HepG2 (cell line): ENCODE measurements around the gene BRCA1. TPM values are rescaled to one million over a fixed set of nuclear protein-coding genes. Genes with fewer than 3 reads are reported as not detected.
A peak's percentile ranks its signal among the peaks of the same experiment; 100 is the strongest.

ENCODE experiments used
- CBFB ChIP-seq: sonication (generic); formaldehyde crosslinking; IDR thresholded peaks from 2 replicates; pipeline ENCODE4 v1.4.0; 2020; ENCODE audit warnings: missing genetic modification reagents
- CBX5 ChIP-seq: sonication (generic); formaldehyde crosslinking; IDR thresholded peaks from 2 replicates; pipeline ENCODE4 v1.4.0; 2020; ENCODE audit warnings: missing genetic modification reagents, borderline replicate concordance
- EEA1 ChIP-seq: sonication (generic); formaldehyde crosslinking; IDR thresholded peaks from 2 replicates; pipeline ENCODE4 v1.5.1; 2020; ENCODE audit warnings: mild to moderate bottlenecking, missing genetic modification reagents, borderline replicate concordance
- GMEB2 ChIP-seq: IDR thresholded peaks from 2 replicates; pipeline ENCODE4 v1.6.1; 2016; ENCODE audit warnings: missing biosample characterization, missing genetic modification reagents, low read depth
- GPN1 ChIP-seq: sonication (generic); formaldehyde crosslinking; IDR thresholded peaks from 2 replicates; pipeline ENCODE4 v1.5.1; 2020; ENCODE audit warnings: missing genetic modification reagents, borderline replicate concordance
- HDAC1 ChIP-seq: sonication (generic); formaldehyde crosslinking; IDR thresholded peaks from 2 replicates; pipeline ENCODE4 v1.5.1; 2020; ENCODE audit warnings: mild to moderate bottlenecking, missing genetic modification reagents
- IRF2 ChIP-seq: IDR thresholded peaks from 2 replicates; pipeline ENCODE4 v1.6.1; 2018; ENCODE audit warnings: missing genetic modification reagents, missing compliant biosample characterization
- KMT2B ChIP-seq: IDR thresholded peaks from 2 replicates; pipeline ENCODE4 v1.6.1; 2016; ENCODE audit warnings: missing genetic modification reagents, missing compliant biosample characterization
- PAX8 ChIP-seq: sonication (generic); formaldehyde crosslinking; IDR thresholded peaks from 2 replicates; pipeline ENCODE4 v1.8.0; 2022; ENCODE audit warnings: mild to moderate bottlenecking, missing genetic modification reagents, borderline replicate concordance
- PCBP1 ChIP-seq: fragments of 200-400 bp; formaldehyde crosslinking; IDR thresholded peaks from 2 replicates; pipeline ENCODE4 v1.6.1; 2017; ENCODE audit warnings: mild to moderate bottlenecking, low read depth, low read length, borderline replicate concordance
- RELA ChIP-seq: sonication (generic); formaldehyde crosslinking; IDR thresholded peaks from 2 replicates; pipeline ENCODE4 v1.4.0; 2020; ENCODE audit warnings: missing genetic modification reagents
- SIX1 ChIP-seq: sonication (generic); formaldehyde crosslinking; IDR thresholded peaks from 2 replicates; pipeline ENCODE4 v1.4.0; 2020; ENCODE audit warnings: missing genetic modification reagents, borderline replicate concordance
- TP53 ChIP-seq: sonication (generic); formaldehyde crosslinking; conservative IDR thresholded peaks from 2 replicates; pipeline ENCODE4 v1.4.0; 2020; ENCODE audit warnings: missing genetic modification reagents
- ZBTB7A ChIP-seq: sonication (generic); formaldehyde crosslinking; IDR thresholded peaks from 2 replicates; pipeline ENCODE4 v1.8.0; 2022; ENCODE audit warnings: mild to moderate bottlenecking, missing genetic modification reagents
- ZNF710 ChIP-seq: sonication (generic); formaldehyde crosslinking; IDR thresholded peaks from 2 replicates; pipeline ENCODE4 v1.5.0; 2020; ENCODE audit warnings: mild to moderate bottlenecking, missing genetic modification reagents, borderline replicate concordance
- polyA plus RNA-seq, 8 experiments: library from polyadenylated mRNA; depleted of rRNA in 3 of 8; stranded (reverse) in 7 of 8; unstranded in 1 of 8; fragments of >200 nt; fragmentation: Illumina TruSeq in 4 of 8; extraction: Trizol in 4 of 8; gene quantifications; 2 replicates each; pipeline versions ENCODE4 v1.2.1 to v1.2.3, GENCODE V29; 2011 to 2016; ENCODE audit warnings: low read depth in 4 of 8, missing spikeins in 1 of 8, mixed read lengths in 1 of 8; ENCODE audit not compliant: insufficient read depth in 1 of 8
- total RNA-seq, 5 experiments: library from RNA; depleted of rRNA; stranded (reverse); fragments of >200 nt; fragmentation: Illumina TruSeq; extraction: Trizol; gene quantifications; 2 replicates each; pipeline ENCODE4 v1.2.3, GENCODE V29; 2016; ENCODE audit warnings: low read depth in 1 of 5
- TF ChIP-seq, protein P1 (sequence below): sonication (generic); formaldehyde crosslinking; IDR thresholded peaks from 2 replicates; pipeline ENCODE4 v1.5.0; 2020; ENCODE audit warnings: missing genetic modification reagents, mild to moderate bottlenecking, borderline replicate concordance
- TF ChIP-seq, protein P2 (sequence below): sonication (generic); formaldehyde crosslinking; IDR thresholded peaks from 2 replicates; pipeline ENCODE4 v1.4.0; 2020; ENCODE audit warnings: missing genetic modification reagents
- TF ChIP-seq, protein P3 (sequence below): IDR thresholded peaks from 2 replicates; pipeline ENCODE4 v1.6.1; 2016; ENCODE audit warnings: missing compliant biosample characterization, missing genetic modification reagents, borderline replicate concordance

BRCA1 gene
- total and polyA plus RNA-seq, 2 of the 13 experiments (the other 11 are each of a cell fraction or from before 2014, with no cell fraction given) = 13.3 to 37.5 TPM

DNA sequence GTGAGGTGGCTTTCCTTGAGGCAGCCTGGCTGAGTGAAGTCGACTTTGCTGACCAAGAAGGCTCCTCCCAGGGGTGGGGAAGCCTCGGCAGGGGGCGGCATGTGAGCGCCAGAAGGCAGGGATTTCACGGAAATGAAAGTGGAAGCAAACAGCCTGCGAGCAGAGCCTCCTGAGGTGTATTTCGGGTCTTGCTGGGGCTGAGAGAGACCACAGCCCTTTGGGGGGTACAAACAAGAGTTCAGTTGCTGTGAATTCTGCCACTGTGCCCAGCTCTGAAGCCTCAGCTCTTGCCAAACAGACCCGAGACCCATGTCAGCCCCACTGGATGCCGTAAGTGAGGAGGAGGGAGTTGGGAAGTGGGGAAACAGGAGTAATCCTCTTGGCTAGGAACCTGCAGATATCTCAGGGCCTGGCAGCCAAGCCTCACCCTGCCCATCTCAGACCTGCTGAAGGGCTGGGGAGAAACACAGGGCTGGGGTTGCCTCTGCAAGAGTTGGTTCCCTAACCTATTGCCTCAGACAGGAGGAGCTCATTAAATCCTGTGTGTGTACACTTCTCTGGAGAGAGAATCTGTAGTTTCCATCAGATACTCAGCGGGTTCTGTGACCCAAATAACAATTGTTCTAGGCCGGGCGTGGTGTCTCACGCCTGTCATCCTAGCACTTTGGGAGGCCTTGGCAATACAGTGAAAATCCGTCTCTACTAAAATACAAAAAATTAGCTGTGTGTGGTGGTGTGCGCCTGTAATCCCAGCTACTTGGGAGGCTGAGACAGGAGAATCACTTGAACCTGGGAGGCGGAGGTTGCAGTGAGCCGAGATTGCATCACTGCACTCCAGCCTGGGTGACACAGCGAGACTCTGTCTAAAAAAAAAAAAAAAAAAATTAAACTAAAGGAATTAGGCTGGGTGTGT is 118.3 kb downstream of the BRCA1 start, which contains the start of gene IFI35 (continued):
- TF ChIP-seq CBX5 (peak; percentile 68; the same call in 1 of the 2 replicates), SIX1 (CRISPR knock-in tag) (0 out of 2 replicates have a peak, but pooled peaks have one; percentile 13), CBFB (CRISPR knock-in tag) (no peak), TP53 (no peak), GPN1 (CRISPR knock-in tag) (no peak), ZBTB7A (no peak), PCBP1 (0 out of 2 replicates have a peak, but pooled peaks have one; percentile 43), HDAC1 (peak; percentile 75; the same call in 1 of the 2 replicates), GMEB2 (CRISPR knock-in tag) (no peak), RELA (CRISPR knock-in tag) (no peak; the same call in 1 of the 2 replicates), IRF2 (peak; percentile 100), PAX8 (CRISPR knock-in tag) (peak; percentile 77; the same call in 1 of the 2 replicates), KMT2B (CRISPR knock-in tag) (peak; percentile 92), EEA1 (CRISPR knock-in tag) (0 out of 2 replicates have a peak, but pooled peaks have one; percentile 77), ZNF710 (CRISPR knock-in tag) (no peak)
- TF ChIP-seq, protein P1, sequence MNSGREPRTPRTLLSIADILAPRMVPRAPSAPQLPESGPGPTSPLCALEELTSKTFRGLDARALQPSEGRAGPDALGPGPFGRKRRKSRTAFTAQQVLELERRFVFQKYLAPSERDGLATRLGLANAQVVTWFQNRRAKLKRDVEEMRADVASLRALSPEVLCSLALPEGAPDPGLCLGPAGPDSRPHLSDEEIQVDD = no peak
- TF ChIP-seq, protein P2, sequence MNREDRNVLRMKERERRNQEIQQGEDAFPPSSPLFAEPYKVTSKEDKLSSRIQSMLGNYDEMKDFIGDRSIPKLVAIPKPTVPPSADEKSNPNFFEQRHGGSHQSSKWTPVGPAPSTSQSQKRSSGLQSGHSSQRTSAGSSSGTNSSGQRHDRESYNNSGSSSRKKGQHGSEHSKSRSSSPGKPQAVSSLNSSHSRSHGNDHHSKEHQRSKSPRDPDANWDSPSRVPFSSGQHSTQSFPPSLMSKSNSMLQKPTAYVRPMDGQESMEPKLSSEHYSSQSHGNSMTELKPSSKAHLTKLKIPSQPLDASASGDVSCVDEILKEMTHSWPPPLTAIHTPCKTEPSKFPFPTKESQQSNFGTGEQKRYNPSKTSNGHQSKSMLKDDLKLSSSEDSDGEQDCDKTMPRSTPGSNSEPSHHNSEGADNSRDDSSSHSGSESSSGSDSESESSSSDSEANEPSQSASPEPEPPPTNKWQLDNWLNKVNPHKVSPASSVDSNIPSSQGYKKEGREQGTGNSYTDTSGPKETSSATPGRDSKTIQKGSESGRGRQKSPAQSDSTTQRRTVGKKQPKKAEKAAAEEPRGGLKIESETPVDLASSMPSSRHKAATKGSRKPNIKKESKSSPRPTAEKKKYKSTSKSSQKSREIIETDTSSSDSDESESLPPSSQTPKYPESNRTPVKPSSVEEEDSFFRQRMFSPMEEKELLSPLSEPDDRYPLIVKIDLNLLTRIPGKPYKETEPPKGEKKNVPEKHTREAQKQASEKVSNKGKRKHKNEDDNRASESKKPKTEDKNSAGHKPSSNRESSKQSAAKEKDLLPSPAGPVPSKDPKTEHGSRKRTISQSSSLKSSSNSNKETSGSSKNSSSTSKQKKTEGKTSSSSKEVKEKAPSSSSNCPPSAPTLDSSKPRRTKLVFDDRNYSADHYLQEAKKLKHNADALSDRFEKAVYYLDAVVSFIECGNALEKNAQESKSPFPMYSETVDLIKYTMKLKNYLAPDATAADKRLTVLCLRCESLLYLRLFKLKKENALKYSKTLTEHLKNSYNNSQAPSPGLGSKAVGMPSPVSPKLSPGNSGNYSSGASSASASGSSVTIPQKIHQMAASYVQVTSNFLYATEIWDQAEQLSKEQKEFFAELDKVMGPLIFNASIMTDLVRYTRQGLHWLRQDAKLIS = no peak
- TF ChIP-seq, protein P3, sequence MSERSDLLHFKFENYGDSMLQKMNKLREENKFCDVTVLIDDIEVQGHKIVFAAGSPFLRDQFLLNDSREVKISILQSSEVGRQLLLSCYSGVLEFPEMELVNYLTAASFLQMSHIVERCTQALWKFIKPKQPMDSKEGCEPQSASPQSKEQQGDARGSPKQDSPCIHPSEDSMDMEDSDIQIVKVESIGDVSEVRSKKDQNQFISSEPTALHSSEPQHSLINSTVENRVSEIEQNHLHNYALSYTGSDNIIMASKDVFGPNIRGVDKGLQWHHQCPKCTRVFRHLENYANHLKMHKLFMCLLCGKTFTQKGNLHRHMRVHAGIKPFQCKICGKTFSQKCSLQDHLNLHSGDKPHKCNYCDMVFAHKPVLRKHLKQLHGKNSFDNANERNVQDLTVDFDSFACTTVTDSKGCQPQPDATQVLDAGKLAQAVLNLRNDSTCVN (CRISPR knock-in tag) = peak; percentile 72
